Hepatocyte (in vitro differentiated cells): ENCODE results near the gene GPR18. TPM values are rescaled to one million over a fixed set of nuclear protein-coding genes. Genes with fewer than 3 reads are reported as not detected.
A peak's percentile ranks its signal among the peaks of the same experiment; 100 is the strongest.

Experiments
- DNase-seq: peaks from one replicate; pipeline ENCODE4 v3.0.0-alpha.2; 2016; ENCODE audit warnings: low spot score
- H2AFZ ChIP-seq: fragments of 200-600 bp; sonication (generic); 2 replicates; pipeline ENCODE4 v1.6.0; 2016; ENCODE audit warnings: antibody characterized with exemption, mild to moderate bottlenecking
- H3K27ac ChIP-seq: fragments of 200-600 bp; sonication (generic); 2 replicates; pipeline ENCODE4 v1.5.1; 2016; ENCODE audit warnings: mild to moderate bottlenecking
- H3K27me3 ChIP-seq: fragments of 200-600 bp; sonication (generic); 2 replicates; pipeline ENCODE4 v1.6.1; 2016
- H3K36me3 ChIP-seq: fragments of 200-600 bp; sonication (generic); replicated peaks from 2 replicates; pipeline ENCODE4 v1.5.1; 2016; ENCODE audit warnings: low read depth; ENCODE audit not compliant: insufficient read depth
- H3K4me1 ChIP-seq: fragments of 200-600 bp; sonication (generic); 2 replicates; pipeline ENCODE4 v1.5.1; 2016; ENCODE audit warnings: mild to moderate bottlenecking, moderate library complexity; ENCODE audit not compliant: insufficient read depth
- H3K4me2 ChIP-seq: fragments of 200-600 bp; sonication (generic); 2 replicates; pipeline ENCODE4 v1.6.0; 2016
- H3K4me3 ChIP-seq: fragments of 200-600 bp; sonication (generic); 2 replicates; pipeline ENCODE4 v1.5.1; 2016; ENCODE audit warnings: mild to moderate bottlenecking
- H3K79me2 ChIP-seq: fragments of 200-600 bp; sonication (generic); 2 replicates; pipeline ENCODE4 v1.6.0; 2017; ENCODE audit warnings: mild to moderate bottlenecking
- H3K9me2 ChIP-seq: fragments of 200-600 bp; sonication (generic); replicated peaks from 2 replicates; pipeline ENCODE4 v1.6.0; 2017; ENCODE audit warnings: mild to moderate bottlenecking; ENCODE audit not compliant: insufficient read depth
- H3K9me3 ChIP-seq: fragments of 200-600 bp; sonication (generic); 2 replicates; pipeline ENCODE4 v1.5.1; 2016; ENCODE audit warnings: low read depth, mild to moderate bottlenecking
- H4K20me1 ChIP-seq: fragments of 200-600 bp; sonication (generic); 2 replicates; pipeline ENCODE4 v1.6.0; 2016; ENCODE audit warnings: mild to moderate bottlenecking; ENCODE audit not compliant: insufficient read depth, poor library complexity, severe bottlenecking
- EZH2 ChIP-seq: fragments of 200-600 bp; sonication (generic); IDR thresholded peaks from 2 replicates; pipeline ENCODE4 v1.6.1; 2016; ENCODE audit warnings: antibody characterized with exemption, mild to moderate bottlenecking, borderline replicate concordance
- EZH2phosphoT487 ChIP-seq: fragments of 200-600 bp; sonication (generic); IDR thresholded peaks from one replicate; pipeline ENCODE4 v1.6.1; 2018; ENCODE audit warnings: antibody characterized with exemption, mild to moderate bottlenecking, low read depth, moderate library complexity; ENCODE audit not compliant: unreplicated experiment, severe bottlenecking
- WGBS: methylation state at CpG from one replicate; pipeline ENCODE4 v1.1.6; 2016; ENCODE audit warnings: low lambda C conversion rate; ENCODE audit errors: missing lambda C conversion rate; 5-methylcytosine and 5-hydroxymethylcytosine counted together
- polyA plus RNA-seq: library from polyadenylated mRNA; unstranded; fragments of >200 nt; fragmentation: Nextera tagmentation; extraction: Ambion mirVana; gene quantifications from 2 replicates; pipeline ENCODE4 v1.2.1, GENCODE V29; 2016
- total RNA-seq: library from RNA; depleted of rRNA; stranded (reverse); fragments of >200 nt; gene quantifications from 2 replicates; pipeline ENCODE4 v1.2.3, GENCODE V29; 2014
- TF ChIP-seq, protein P1 (sequence below): fragments of 200-600 bp; sonication (generic); IDR thresholded peaks from 2 replicates; pipeline ENCODE4 v1.5.1; 2016; ENCODE audit warnings: antibody characterized with exemption, mild to moderate bottlenecking; ENCODE audit not compliant: poor library complexity

Gene GPR18
- total and polyA plus RNA-seq, 2 experiments from 2014 or later, result not detected

DNA sequence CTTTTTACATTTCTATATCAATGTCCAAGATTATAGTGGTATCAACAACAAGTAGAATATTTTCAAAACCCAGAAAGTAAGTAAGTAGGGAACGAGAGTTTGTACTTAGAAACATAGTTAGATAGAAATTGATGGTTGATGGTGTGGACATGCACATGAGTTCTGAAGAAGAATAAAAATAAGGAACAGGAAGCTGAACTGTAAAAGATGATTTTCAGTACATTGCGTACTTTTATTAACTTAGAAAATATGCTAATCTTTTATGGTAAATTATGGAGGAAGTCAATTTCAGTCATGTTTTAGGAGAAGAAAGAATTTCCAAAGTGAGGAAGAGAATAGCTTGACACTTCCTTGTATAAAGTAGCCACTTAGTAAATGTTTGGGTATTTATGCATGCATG, 12.3 kb upstream of the GPR18 start:
- Histone ChIP-seq H3K27me3 (no peaks in the 10 kb centered on the region), H3K27ac (no peak overlapping the region), H4K20me1 (no peaks in the 10 kb centered on the region), H3K4me2 (no peak overlapping the region), H3K36me3 (no peaks in the 10 kb centered on the region), H3K9me2 (no peaks in the 10 kb centered on the region), H2AFZ (no peak overlapping the region), H3K4me1 (no peaks in the 10 kb centered on the region), H3K9me3 (no peaks in the 10 kb centered on the region), H3K79me2 (peaks cover 18% of the 10 kb centered on the region), H3K4me3 (no peak overlapping the region)
- no peak for TF ChIP-seq EZH2phosphoT487
- TF ChIP-seq, protein P1, sequence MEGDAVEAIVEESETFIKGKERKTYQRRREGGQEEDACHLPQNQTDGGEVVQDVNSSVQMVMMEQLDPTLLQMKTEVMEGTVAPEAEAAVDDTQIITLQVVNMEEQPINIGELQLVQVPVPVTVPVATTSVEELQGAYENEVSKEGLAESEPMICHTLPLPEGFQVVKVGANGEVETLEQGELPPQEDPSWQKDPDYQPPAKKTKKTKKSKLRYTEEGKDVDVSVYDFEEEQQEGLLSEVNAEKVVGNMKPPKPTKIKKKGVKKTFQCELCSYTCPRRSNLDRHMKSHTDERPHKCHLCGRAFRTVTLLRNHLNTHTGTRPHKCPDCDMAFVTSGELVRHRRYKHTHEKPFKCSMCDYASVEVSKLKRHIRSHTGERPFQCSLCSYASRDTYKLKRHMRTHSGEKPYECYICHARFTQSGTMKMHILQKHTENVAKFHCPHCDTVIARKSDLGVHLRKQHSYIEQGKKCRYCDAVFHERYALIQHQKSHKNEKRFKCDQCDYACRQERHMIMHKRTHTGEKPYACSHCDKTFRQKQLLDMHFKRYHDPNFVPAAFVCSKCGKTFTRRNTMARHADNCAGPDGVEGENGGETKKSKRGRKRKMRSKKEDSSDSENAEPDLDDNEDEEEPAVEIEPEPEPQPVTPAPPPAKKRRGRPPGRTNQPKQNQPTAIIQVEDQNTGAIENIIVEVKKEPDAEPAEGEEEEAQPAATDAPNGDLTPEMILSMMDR, result no peak
- TF ChIP-seq EZH2, result no peak
- DNase-seq, result no peak
- whole genome bisulfite sequencing, result 93% methylated on average over 2 of the region's 2 CpGs

DNA sequence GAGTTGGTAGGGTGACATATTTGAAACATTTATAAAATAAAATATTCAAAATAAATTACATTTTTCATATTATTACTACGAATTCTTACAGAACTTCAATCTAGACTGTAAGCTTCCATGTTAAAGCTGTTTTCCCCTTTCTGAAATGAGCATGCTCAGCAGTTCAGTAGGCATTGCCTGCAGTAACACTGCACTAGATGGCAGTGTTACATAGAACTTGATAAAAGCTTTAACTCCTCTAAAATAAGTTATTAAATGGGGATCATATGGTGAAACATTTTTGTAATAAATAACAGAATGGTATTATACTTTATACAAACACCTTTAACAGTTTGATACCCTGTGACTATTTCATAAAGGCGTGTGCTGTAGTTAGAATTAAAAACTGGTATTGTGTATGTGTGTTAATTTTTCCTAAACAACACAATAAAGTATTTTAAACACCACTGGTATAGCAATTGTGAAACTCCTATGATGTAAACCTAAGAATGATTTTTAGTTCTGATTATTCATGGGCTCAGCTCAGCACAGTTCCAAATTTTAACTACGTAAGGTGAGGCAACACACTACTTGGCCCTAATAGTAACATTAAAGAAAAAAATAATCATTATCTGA, 11.6 kb upstream of the GPR18 start:
- H3K4me1 ChIP-seq, result no peaks in the 10 kb centered on the region
- TF ChIP-seq, protein P1, result peak; percentile 88
- TF ChIP-seq EZH2phosphoT487, result no peak
- TF ChIP-seq EZH2, result no peak
- H3K27ac ChIP-seq, result no peak overlapping the region
- 74% methylated on average over 3 of the region's 3 CpGs for WGBS
- no peak overlapping the region for H2AFZ ChIP-seq
- H3K79me2 ChIP-seq, result peaks cover 18% of the 10 kb centered on the region
- peak; percentile 59 for DNase-seq
- no peaks in the 10 kb centered on the region for H3K9me2 ChIP-seq
- no peaks in the 10 kb centered on the region for H3K27me3 ChIP-seq
- no peaks in the 10 kb centered on the region for H3K9me3 ChIP-seq
- H4K20me1 ChIP-seq, result no peaks in the 10 kb centered on the region
- no peak overlapping the region for H3K4me3 ChIP-seq
- H3K4me2 ChIP-seq, result no peak overlapping the region
- no peaks in the 10 kb centered on the region for H3K36me3 ChIP-seq

DNA sequence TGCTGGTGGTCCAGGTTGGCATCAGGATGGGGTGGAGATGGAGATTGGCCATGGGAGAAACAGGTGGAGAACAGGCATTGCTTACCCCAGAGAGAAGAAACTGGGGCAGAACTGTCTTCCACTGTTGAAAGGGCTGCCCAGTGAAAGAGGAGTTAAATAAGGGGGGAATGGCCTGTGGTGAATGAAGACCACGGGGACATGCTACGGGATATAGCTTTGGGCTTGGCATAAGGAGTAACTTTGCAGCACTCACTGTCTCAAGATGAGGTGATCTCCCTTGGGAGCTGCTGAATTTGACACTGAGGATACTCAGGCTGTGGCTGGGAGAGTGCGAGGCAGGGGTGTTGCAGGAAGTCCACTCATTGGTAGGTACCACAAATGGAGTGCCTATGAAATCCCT, 10.6 kb upstream of the GPR18 start:
- Histone ChIP-seq H3K79me2 (peaks cover 15% of the 10 kb centered on the region), H3K4me1 (no peaks in the 10 kb centered on the region)
- 88% methylated on average over 3 of the region's 3 CpGs for WGBS

More for the DNA sequence above, 10.6 kb upstream of the GPR18 start:
- H3K4me2 ChIP-seq, result no peak overlapping the region
- no peak overlapping the region for H2AFZ ChIP-seq
- no peak overlapping the region for H3K27ac ChIP-seq
- DNase-seq, result no peak
- TF ChIP-seq EZH2, result no peak
- TF ChIP-seq, protein P1, result no peak
- no peak for TF ChIP-seq EZH2phosphoT487
- H3K9me2 ChIP-seq, result no peaks in the 10 kb centered on the region
- H3K4me3 ChIP-seq, result no peak overlapping the region
- no peaks in the 10 kb centered on the region for H4K20me1 ChIP-seq
- H3K27me3 ChIP-seq, result no peaks in the 10 kb centered on the region
- H3K36me3 ChIP-seq, result no peaks in the 10 kb centered on the region
- no peaks in the 10 kb centered on the region for H3K9me3 ChIP-seq
